K562 (cell line): Measurements from ENCODE around the gene KCNJ10.
A peak's percentile ranks its signal among the peaks of the same experiment; 100 is the strongest.

Experiments used
- CEBPG ChIP-seq, 3 experiments: fragments of 200-800 bp in 1 of 3; sonication (Bioruptor generic) in 1 of 3; sonication (generic) in 1 of 3; formaldehyde crosslinking in 1 of 3; IDR thresholded peaks in 2 of 3; conservative IDR thresholded peaks in 1 of 3; 2 replicates each; pipeline versions ENCODE4 v1.6.1 to v1.8.0; 2016 to 2022; ENCODE audit warnings: missing compliant biosample characterization in 2 of 3, missing genetic modification characterization in 2 of 3, mild to moderate bottlenecking in 1 of 3, missing genetic modification reagents in 1 of 3
- EZH2 ChIP-seq: IDR thresholded peaks from 2 replicates; pipeline ENCODE4 v1.6.1; 2012; ENCODE audit warnings: low read depth, mild to moderate bottlenecking, inconsistent platforms, low read length, borderline replicate concordance
- POLR2A ChIP-seq: fragments of 450-650 bp; conservative IDR thresholded peaks from 2 replicates; pipeline ENCODE4 v1.6.1; 2016
- TGIF2 ChIP-seq: sonication (generic); formaldehyde crosslinking; IDR thresholded peaks from 2 replicates; pipeline ENCODE4 v1.8.1; 2022; ENCODE audit warnings: mild to moderate bottlenecking, missing genetic modification reagents, moderate library complexity
- ZNF239 ChIP-seq: fragments of 250-450 bp; sonication (Bioruptor Pico); IDR thresholded peaks from 2 replicates; pipeline ENCODE4 v1.4.0; 2020; ENCODE audit warnings: mild to moderate bottlenecking
- ZNF408 ChIP-seq: fragments of 250-450 bp; sonication (Bioruptor Pico); IDR thresholded peaks from 2 replicates; pipeline ENCODE4 v1.4.0; 2020; ENCODE audit warnings: low read depth, mild to moderate bottlenecking, moderate library complexity
- TF ChIP-seq, protein P1 (sequence below), 3 experiments: IDR thresholded peaks in 2 of 3; conservative IDR thresholded peaks in 1 of 3; 2 replicates each; pipeline ENCODE4 v1.5.1; 2011 to 2012; ENCODE audit warnings: low read length in 3 of 3, mild to moderate bottlenecking in 3 of 3, control low read depth in 2 of 3, improper control_type of control experiment in 1 of 3, inconsistent platforms in 1 of 3, low read depth in 1 of 3, mixed read lengths in 1 of 3, moderate library complexity in 1 of 3; ENCODE audit not compliant: insufficient read depth in 2 of 3
- TF ChIP-seq, protein P2 (sequence below): fragments of 450-650 bp; IDR thresholded peaks from 2 replicates; pipeline ENCODE4 v1.6.1; 2016; ENCODE audit warnings: low read depth
- TF ChIP-seq, protein P3 (sequence below): sonication (generic); formaldehyde crosslinking; IDR thresholded peaks from 2 replicates; pipeline ENCODE4 v1.9.0; 2022; ENCODE audit warnings: mild to moderate bottlenecking, missing genetic modification reagents

GRCh38 chr1:160083968-160084770 is 14.2 kb upstream of the KCNJ10 start:
- TF ChIP-seq ZNF239 (CRISPR knock-in tag) (no peak), CEBPG (CRISPR knock-in tag; IDR thresholded peaks at IDR 0.05) (no peak), CEBPG (tag; conservative IDR thresholded peaks at IDR 0.05 in 1 of 2, IDR thresholded peaks at IDR 0.05 in 1 of 2) (no peak), EZH2 (no peak), TGIF2 (CRISPR knock-in tag) (no peak), ZNF408 (CRISPR knock-in tag) (no peak), POLR2A (no peak)
- TF ChIP-seq, protein P1, sequence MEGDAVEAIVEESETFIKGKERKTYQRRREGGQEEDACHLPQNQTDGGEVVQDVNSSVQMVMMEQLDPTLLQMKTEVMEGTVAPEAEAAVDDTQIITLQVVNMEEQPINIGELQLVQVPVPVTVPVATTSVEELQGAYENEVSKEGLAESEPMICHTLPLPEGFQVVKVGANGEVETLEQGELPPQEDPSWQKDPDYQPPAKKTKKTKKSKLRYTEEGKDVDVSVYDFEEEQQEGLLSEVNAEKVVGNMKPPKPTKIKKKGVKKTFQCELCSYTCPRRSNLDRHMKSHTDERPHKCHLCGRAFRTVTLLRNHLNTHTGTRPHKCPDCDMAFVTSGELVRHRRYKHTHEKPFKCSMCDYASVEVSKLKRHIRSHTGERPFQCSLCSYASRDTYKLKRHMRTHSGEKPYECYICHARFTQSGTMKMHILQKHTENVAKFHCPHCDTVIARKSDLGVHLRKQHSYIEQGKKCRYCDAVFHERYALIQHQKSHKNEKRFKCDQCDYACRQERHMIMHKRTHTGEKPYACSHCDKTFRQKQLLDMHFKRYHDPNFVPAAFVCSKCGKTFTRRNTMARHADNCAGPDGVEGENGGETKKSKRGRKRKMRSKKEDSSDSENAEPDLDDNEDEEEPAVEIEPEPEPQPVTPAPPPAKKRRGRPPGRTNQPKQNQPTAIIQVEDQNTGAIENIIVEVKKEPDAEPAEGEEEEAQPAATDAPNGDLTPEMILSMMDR (IDR thresholded peaks at IDR 0.05 in 2 of 3, conservative IDR thresholded peaks at IDR 0.05 in 1 of 3; ENCODE audit: insufficient read depth in 2 of 3, low read depth in 1 of 3, low read length in 3 of 3): peak; percentile 52 to 85 (median 62)
- TF ChIP-seq, protein P2, sequence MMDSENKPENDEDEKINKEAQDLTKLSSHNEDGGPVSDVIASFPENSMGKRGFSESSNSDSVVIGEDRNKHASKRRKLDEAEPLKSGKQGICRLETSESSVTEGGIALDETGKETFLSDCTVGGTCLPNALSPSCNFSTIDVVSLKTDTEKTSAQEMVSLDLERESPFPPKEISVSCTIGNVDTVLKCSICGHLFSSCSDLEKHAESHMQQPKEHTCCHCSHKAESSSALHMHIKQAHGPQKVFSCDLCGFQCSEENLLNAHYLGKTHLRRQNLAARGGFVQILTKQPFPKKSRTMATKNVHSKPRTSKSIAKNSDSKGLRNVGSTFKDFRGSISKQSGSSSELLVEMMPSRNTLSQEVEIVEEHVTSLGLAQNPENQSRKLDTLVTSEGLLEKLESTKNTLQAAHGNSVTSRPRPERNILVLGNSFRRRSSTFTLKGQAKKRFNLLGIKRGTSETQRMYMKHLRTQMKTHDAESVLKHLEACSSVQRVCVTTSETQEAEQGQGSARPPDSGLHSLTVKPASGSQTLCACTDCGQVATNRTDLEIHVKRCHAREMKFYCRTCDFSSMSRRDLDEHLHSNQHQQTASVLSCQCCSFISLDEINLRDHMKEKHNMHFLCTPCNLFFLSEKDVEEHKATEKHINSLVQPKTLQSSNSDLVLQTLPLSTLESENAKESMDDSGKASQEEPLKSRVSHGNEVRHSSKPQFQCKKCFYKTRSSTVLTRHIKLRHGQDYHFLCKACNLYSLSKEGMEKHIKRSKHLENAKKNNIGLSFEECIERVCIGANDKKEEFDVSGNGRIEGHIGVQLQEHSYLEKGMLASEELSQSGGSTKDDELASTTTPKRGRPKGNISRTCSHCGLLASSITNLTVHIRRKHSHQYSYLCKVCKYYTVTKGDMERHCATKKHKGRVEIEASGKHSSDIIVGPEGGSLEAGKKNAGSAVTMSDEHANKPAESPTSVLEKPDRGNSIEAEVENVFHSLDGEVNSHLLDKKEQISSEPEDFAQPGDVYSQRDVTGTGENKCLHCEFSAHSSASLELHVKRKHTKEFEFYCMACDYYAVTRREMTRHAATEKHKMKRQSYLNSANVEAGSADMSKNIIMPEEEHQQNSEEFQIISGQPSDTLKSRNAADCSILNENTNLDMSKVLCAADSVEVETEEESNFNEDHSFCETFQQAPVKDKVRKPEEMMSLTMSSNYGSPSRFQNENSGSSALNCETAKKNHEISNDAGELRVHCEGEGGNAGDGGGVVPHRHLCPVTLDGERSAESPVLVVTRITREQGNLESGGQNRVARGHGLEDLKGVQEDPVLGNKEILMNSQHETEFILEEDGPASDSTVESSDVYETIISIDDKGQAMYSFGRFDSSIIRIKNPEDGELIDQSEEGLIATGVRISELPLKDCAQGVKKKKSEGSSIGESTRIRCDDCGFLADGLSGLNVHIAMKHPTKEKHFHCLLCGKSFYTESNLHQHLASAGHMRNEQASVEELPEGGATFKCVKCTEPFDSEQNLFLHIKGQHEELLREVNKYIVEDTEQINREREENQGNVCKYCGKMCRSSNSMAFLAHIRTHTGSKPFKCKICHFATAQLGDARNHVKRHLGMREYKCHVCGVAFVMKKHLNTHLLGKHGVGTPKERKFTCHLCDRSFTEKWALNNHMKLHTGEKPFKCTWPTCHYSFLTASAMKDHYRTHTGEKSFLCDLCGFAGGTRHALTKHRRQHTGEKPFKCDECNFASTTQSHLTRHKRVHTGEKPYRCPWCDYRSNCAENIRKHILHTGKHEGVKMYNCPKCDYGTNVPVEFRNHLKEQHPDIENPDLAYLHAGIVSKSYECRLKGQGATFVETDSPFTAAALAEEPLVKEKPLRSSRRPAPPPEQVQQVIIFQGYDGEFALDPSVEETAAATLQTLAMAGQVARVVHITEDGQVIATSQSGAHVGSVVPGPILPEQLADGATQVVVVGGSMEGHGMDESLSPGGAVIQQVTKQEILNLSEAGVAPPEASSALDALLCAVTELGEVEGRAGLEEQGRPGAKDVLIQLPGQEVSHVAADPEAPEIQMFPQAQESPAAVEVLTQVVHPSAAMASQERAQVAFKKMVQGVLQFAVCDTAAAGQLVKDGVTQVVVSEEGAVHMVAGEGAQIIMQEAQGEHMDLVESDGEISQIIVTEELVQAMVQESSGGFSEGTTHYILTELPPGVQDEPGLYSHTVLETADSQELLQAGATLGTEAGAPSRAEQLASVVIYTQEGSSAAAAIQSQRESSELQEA: no peak
- TF ChIP-seq, protein P3, sequence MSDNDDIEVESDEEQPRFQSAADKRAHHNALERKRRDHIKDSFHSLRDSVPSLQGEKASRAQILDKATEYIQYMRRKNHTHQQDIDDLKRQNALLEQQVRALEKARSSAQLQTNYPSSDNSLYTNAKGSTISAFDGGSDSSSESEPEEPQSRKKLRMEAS: peak; percentile 72
